HepG2 (cell line): Measurements from ENCODE around the gene TSC22D1. TPM values are rescaled to one million over a fixed set of nuclear protein-coding genes. Genes with fewer than 3 reads are reported as not detected.
A peak's percentile ranks its signal among the peaks of the same experiment; 100 is the strongest.

Source experiments
- ASH2L ChIP-seq: fragments of 300-600, 200-600 bp; sonication (generic); IDR thresholded peaks from 2 replicates; pipeline ENCODE4 v1.7.0; 2017; ENCODE audit warnings: low read depth, mild to moderate bottlenecking, moderate library complexity, mixed read lengths, low read length; ENCODE audit not compliant: insufficient read length
- ATF3 ChIP-seq: sonication (generic); formaldehyde crosslinking; IDR thresholded peaks from 2 replicates; pipeline ENCODE4 v1.4.0; 2020; ENCODE audit warnings: missing genetic modification reagents
- ATF4 ChIP-seq, 2 experiments: fragments of 450-650 bp in 1 of 2; sonication (generic) in 1 of 2; formaldehyde crosslinking; IDR thresholded peaks; 2 replicates each; pipeline versions ENCODE4 v1.5.0 to v1.8.0; 2020 to 2022; ENCODE audit warnings: mild to moderate bottlenecking in 1 of 2, missing genetic modification reagents in 1 of 2
- BCL3 ChIP-seq: sonication (generic); formaldehyde crosslinking; IDR thresholded peaks from 2 replicates; pipeline ENCODE4 v1.5.1; 2020; ENCODE audit warnings: mild to moderate bottlenecking, missing genetic modification reagents, moderate library complexity
- BCLAF1 ChIP-seq: fragments of 450-650 bp; IDR thresholded peaks from 2 replicates; pipeline ENCODE4 v1.6.1; 2017; ENCODE audit warnings: mild to moderate bottlenecking
- DPF2 ChIP-seq: sonication (generic); formaldehyde crosslinking; IDR thresholded peaks from 2 replicates; pipeline ENCODE4 v1.4.0; 2020; ENCODE audit warnings: mild to moderate bottlenecking, low read depth, missing genetic modification reagents, borderline replicate concordance
- E2F1 ChIP-seq: sonication (generic); formaldehyde crosslinking; IDR thresholded peaks from 2 replicates; pipeline ENCODE4 v1.5.0; 2020; ENCODE audit warnings: missing genetic modification reagents
- GATAD2A ChIP-seq: IDR thresholded peaks from 2 replicates; pipeline ENCODE4 v1.6.1; 2016
- HNF4A ChIP-seq: sonication (generic); formaldehyde crosslinking; IDR thresholded peaks from 2 replicates; pipeline ENCODE4 v1.4.0; 2020; ENCODE audit warnings: missing genetic modification reagents
- HOXA3 ChIP-seq: sonication (generic); formaldehyde crosslinking; IDR thresholded peaks from 2 replicates; pipeline ENCODE4 v1.5.0; 2020; ENCODE audit warnings: missing genetic modification reagents
- ISL2 ChIP-seq: sonication (generic); formaldehyde crosslinking; IDR thresholded peaks from 2 replicates; pipeline ENCODE4 v1.5.0; 2020; ENCODE audit warnings: missing genetic modification reagents
- MTA3 ChIP-seq: sonication (generic); formaldehyde crosslinking; IDR thresholded peaks from 2 replicates; pipeline ENCODE4 v1.4.0; 2020; ENCODE audit warnings: missing genetic modification reagents
- NCOR1 ChIP-seq: fragments of 200-600 bp; sonication (generic); IDR thresholded peaks from 2 replicates; pipeline ENCODE4 v1.7.0; 2017; ENCODE audit warnings: antibody characterized with exemption, low read length, borderline replicate concordance
- NKX3-1 ChIP-seq: sonication (generic); formaldehyde crosslinking; IDR thresholded peaks from 2 replicates; pipeline ENCODE4 v1.5.0; 2020; ENCODE audit warnings: missing genetic modification reagents
- RARA ChIP-seq: IDR thresholded peaks from 2 replicates; pipeline ENCODE4 v1.6.1; 2016; ENCODE audit warnings: missing genetic modification reagents, missing compliant biosample characterization
- RCOR2 ChIP-seq: IDR thresholded peaks from 2 replicates; pipeline ENCODE4 v1.6.1; 2016; ENCODE audit warnings: missing biosample characterization, missing genetic modification reagents
- RFXAP ChIP-seq: sonication (generic); formaldehyde crosslinking; IDR thresholded peaks from 2 replicates; pipeline ENCODE4 v1.4.0; 2020; ENCODE audit warnings: missing genetic modification reagents, borderline replicate concordance
- SMAD1 ChIP-seq: sonication (generic); formaldehyde crosslinking; IDR thresholded peaks from 2 replicates; pipeline ENCODE4 v1.4.0; 2020; ENCODE audit warnings: missing genetic modification reagents, low read depth, mild to moderate bottlenecking, borderline replicate concordance
- SP140L ChIP-seq: sonication (generic); formaldehyde crosslinking; IDR thresholded peaks from 2 replicates; pipeline ENCODE4 v1.4.0; 2020; ENCODE audit warnings: missing genetic modification reagents, borderline replicate concordance
- SP2 ChIP-seq: sonication (generic); formaldehyde crosslinking; IDR thresholded peaks from 2 replicates; pipeline ENCODE4 v1.5.1; 2020; ENCODE audit warnings: mild to moderate bottlenecking, missing genetic modification reagents
- TARDBP ChIP-seq: sonication (generic); formaldehyde crosslinking; IDR thresholded peaks from 2 replicates; pipeline ENCODE4 v1.8.0; 2022; ENCODE audit warnings: mild to moderate bottlenecking, missing genetic modification reagents
- TCF7 ChIP-seq: sonication (generic); IDR thresholded peaks from 2 replicates; pipeline ENCODE4 v1.6.1; 2016; ENCODE audit warnings: antibody characterized with exemption, low read depth
- ZMYM4 ChIP-seq: sonication (generic); formaldehyde crosslinking; IDR thresholded peaks from 2 replicates; pipeline ENCODE4 v1.8.1; 2023; ENCODE audit warnings: mild to moderate bottlenecking, missing genetic modification reagents
- ZNF562 ChIP-seq: sonication (generic); formaldehyde crosslinking; IDR thresholded peaks from 2 replicates; pipeline ENCODE4 v1.8.0; 2022; ENCODE audit warnings: missing genetic modification reagents, borderline replicate concordance
- ZNF792 ChIP-seq: IDR thresholded peaks from 2 replicates; pipeline ENCODE4 v1.6.1; 2016
- polyA plus RNA-seq, 8 experiments: library from polyadenylated mRNA; depleted of rRNA in 3 of 8; stranded (reverse) in 7 of 8; unstranded in 1 of 8; fragments of >200 nt; fragmentation: Illumina TruSeq in 4 of 8; extraction: Trizol in 4 of 8; gene quantifications; 2 replicates each; pipeline versions ENCODE4 v1.2.1 to v1.2.3, GENCODE V29; 2011 to 2016; ENCODE audit warnings: low read depth in 4 of 8, missing spikeins in 1 of 8, mixed read lengths in 1 of 8; ENCODE audit not compliant: insufficient read depth in 1 of 8
- total RNA-seq, 5 experiments: library from RNA; depleted of rRNA; stranded (reverse); fragments of >200 nt; fragmentation: Illumina TruSeq; extraction: Trizol; gene quantifications; 2 replicates each; pipeline ENCODE4 v1.2.3, GENCODE V29; 2016; ENCODE audit warnings: low read depth in 1 of 5

TSC22D1 gene
- total and polyA plus RNA-seq, 2 of the 13 experiments (the other 11 are each of a cell fraction or from before 2014, with no cell fraction given) = 18.4 to 35.7 TPM

GRCh38 chr13:44449999-44450821 is 125.9 kb downstream of the TSC22D1 start (continued):
- no peak for TF ChIP-seq RCOR2 (CRISPR knock-in tag)
- peak; percentile 64 for TF ChIP-seq RARA (CRISPR knock-in tag)
- TF ChIP-seq DPF2 (CRISPR knock-in tag) = peak; percentile 46; the same call in 1 of the 2 replicates
- peak; percentile 89 for TF ChIP-seq NCOR1
- TF ChIP-seq SP140L (CRISPR knock-in tag) = no peak
- TF ChIP-seq ZNF792 (CRISPR knock-in tag) = no peak
- TF ChIP-seq BCL3 (CRISPR knock-in tag) = no peak
- peak; percentile 64 for TF ChIP-seq ZMYM4 (CRISPR knock-in tag)
- peak; percentile 74 for TF ChIP-seq GATAD2A
- TF ChIP-seq SMAD1 (CRISPR knock-in tag) = no peak
- TF ChIP-seq ATF4 (CRISPR knock-in tag; IDR thresholded peaks at IDR 0.05) = peak in 1 of 2 experiments; percentile 86; a peak in 2 of 4 replicates
- no peak for TF ChIP-seq MTA3
- TF ChIP-seq TARDBP (CRISPR knock-in tag) = peak; percentile 46; the same call in 1 of the 2 replicates
- no peak for TF ChIP-seq SP2 (CRISPR knock-in tag)
- no peak for TF ChIP-seq RFXAP
- 0 out of 2 replicates have a peak, but pooled peaks have one; percentile 37 for TF ChIP-seq ATF3 (CRISPR knock-in tag)
- 0 out of 2 replicates have a peak, but pooled peaks have one; percentile 22 for TF ChIP-seq TCF7
- TF ChIP-seq HNF4A (CRISPR knock-in tag) = peak; percentile 96
- 0 out of 2 replicates have a peak, but pooled peaks have one; percentile 23 for TF ChIP-seq ISL2 (CRISPR knock-in tag)
- TF ChIP-seq NKX3-1 (CRISPR knock-in tag) = no peak
- TF ChIP-seq ASH2L = peak; percentile 41
- TF ChIP-seq ZNF562 (CRISPR knock-in tag) = no peak
- no peak for TF ChIP-seq BCLAF1
- TF ChIP-seq HOXA3 (CRISPR knock-in tag) = 0 out of 2 replicates have a peak, but pooled peaks have one; percentile 12
- no peak for TF ChIP-seq E2F1
